Epithelial cell of proximal tubule (primary cell): ENCODE data around the gene ME1. TPM values are rescaled to one million over a fixed set of nuclear protein-coding genes. Genes with fewer than 3 reads are reported as not detected.

Experiments
- DNase-seq: peaks from one replicate; pipeline ENCODE4 v3.0.0-alpha.2; 2011; ENCODE audit warnings: low read depth
- H3K4me3 ChIP-seq: 2 replicates; pipeline ENCODE4 v1.5.1; 2011; ENCODE audit warnings: low read depth, mild to moderate bottlenecking, low read length
- CTCF ChIP-seq: conservative IDR thresholded peaks from 2 replicates; pipeline ENCODE4 v1.5.1; 2012; ENCODE audit warnings: low read depth, mild to moderate bottlenecking, low read length
- total RNA-seq: library from RNA; depleted of rRNA; stranded (reverse); fragments of >200 nt; gene quantifications from 2 replicates; pipeline ENCODE4 v1.2.3, GENCODE V29; 2015

Gene ME1
- total RNA-seq, 1 donor from 2014 or later: 13.3 TPM

GRCh38 chr6:83314693-83315092, 116.2 kb downstream of the ME1 start:
- H3K4me3 ChIP-seq: no peak overlapping the region
- DNase-seq: no peak
- no peak for TF ChIP-seq CTCF

DNA sequence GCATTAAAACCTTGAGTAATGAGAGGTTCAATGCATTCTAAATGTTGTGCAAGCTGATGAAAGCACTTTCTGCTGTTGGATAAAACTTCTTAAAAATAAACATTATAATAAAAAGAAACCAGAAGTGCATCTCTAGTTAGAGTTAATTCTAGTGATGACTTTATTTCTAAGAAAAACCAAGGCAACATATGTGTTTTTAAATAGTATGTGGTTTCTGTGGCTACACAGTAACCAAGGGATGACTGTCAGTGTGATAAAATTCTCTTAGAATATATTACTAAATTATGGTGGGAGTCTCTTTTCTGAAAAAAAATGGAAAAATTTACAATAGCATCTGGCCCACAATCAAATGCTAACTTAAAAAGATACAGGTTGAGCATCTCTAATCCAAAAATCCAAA, 117.0 kb downstream of the ME1 start:
- no peak for TF ChIP-seq CTCF
- H3K4me3 ChIP-seq: no peak overlapping the region
- DNase-seq: no peak

DNA sequence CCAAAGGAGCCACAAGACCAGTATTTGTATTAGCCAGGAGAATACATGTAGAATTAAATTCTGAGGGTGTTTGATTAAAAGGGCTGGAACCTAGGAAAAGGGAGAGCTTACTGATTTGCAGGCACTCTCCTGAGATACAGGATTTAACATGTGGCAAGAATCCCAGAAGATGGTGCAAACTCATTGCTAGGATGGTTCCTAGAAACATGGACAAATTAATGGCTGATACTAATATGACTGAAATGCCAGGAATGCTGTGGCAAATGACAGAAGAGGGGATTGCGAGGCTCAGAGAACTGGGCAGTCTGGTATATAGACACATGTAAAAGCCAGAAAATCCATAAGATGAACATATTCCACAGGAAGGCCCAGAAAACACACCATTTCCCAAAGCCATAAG, 119.6 kb downstream of the ME1 start:
- no peak for TF ChIP-seq CTCF
- no peak for DNase-seq
- H3K4me3 ChIP-seq: no peak overlapping the region

DNA sequence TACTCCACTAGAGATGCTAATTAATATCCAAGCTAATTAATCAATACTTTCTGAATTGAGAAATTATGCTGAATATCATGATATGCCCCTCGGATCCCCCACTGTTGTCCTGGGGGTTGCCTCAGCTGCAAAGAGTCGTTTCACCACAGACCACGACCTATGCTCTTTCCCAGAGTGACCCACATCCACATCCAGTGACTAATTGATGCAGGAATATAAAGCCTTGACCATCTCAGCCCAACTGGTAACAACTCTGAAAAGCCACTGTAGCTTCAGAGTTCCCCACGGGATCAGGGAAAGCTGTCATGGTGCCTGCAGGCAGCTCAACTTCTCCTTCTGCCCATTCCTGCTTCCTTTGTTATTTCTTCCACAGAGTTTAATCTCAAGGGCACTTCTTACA, 120.8 kb downstream of the ME1 start:
- no peak overlapping the region for H3K4me3 ChIP-seq
- no peak for DNase-seq
- TF ChIP-seq CTCF: no peak

DNA sequence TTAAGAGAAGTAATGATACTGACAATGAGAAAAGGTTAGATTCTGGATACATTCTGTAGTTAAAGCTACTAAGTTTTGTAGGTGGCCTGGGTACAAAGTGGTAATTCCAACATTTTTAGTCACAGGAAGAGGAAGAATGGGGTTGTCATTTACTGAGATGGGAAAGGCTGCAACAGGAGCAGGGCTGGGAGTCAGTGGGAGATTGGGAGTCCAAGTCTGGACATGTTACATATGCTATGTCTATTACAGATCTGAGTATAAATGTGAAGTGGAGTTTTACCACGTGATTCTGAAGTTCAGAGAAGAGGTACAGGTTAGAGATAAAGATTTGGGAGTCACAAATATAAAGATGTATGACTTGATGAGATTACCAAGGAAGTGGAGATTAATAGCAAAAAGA, 121.5 kb downstream of the ME1 start:
- TF ChIP-seq CTCF: no peak
- no peak for DNase-seq
- H3K4me3 ChIP-seq: no peak overlapping the region

- no peak overlapping the region for H3K4me3 ChIP-seq
- TF ChIP-seq CTCF: no peak
- no peak for DNase-seq
These were observed 122.0 kb downstream of the ME1 start for GRCh38 chr6:83308833-83309232.

- no peak for TF ChIP-seq CTCF
- DNase-seq: no peak
- H3K4me3 ChIP-seq: no peak overlapping the region
These were observed 123.0 kb downstream of the ME1 start for GRCh38 chr6:83307849-83308248.
